Endothelial cell of umbilical vein (primary cell): ENCODE data around the gene CHI3L2. TPM values are rescaled to one million over a fixed set of nuclear protein-coding genes. Genes with fewer than 3 reads are reported as not detected.

ENCODE experiments used
- BruUV-seq: library from RNA; stranded (reverse); fragments of 400-500 nt; replicated peaks from 2 replicates; lab custom pipeline; 2021; lab: Mats Ljungman, UMichigan
- CTCF ChIA-PET: fragments of 300-600, 350-600 bp; sonication (Branson Sonifier 250); formaldehyde crosslinking; loops from one replicate; lab custom pipeline; 2021; ENCODE audit warnings: antibody characterized with exemption, inconsistent platforms; lab: Charles Lee
- POLR2A ChIA-PET: fragments of 300-600, 350-600 bp; sonication (Branson Sonifier 250); formaldehyde crosslinking; loops from one replicate; lab custom pipeline; 2021; ENCODE audit warnings: antibody characterized with exemption, inconsistent platforms; lab: Charles Lee
- DNase-seq: peaks from one replicate; pipeline ENCODE4 v3.0.0-alpha.2; 2011; ENCODE audit warnings: low read depth, low spot score
- FAIRE-seq: peaks from 2 replicates; lab custom pipeline; 2011; peaks lifted over from hg19 to GRCh38; lab: Jason Lieb, UNC
- H2AFZ ChIP-seq: 2 replicates; pipeline ENCODE4 v1.6.0; 2012; ENCODE audit warnings: low read depth, low read length, control low read depth, inconsistent platforms
- H3K27ac ChIP-seq: 2 replicates; pipeline ENCODE4 v1.5.1; 2011; ENCODE audit warnings: low read depth, mild to moderate bottlenecking, control low read depth, low read length, moderate library complexity; ENCODE audit not compliant: insufficient read depth
- H3K27me3 ChIP-seq, 2 experiments: 2 replicates each; pipeline versions ENCODE4 v1.6.0 to v1.6.1; 2011; ENCODE audit warnings: low read length in 2 of 2, mixed read lengths in 1 of 2; ENCODE audit not compliant: control insufficient read depth in 2 of 2, insufficient read depth in 2 of 2
- H3K36me3 ChIP-seq, 2 experiments: 2 replicates in 1 of 2; 3 replicates in 1 of 2; pipeline ENCODE4 v1.5.1; 2011; ENCODE audit warnings: low read length in 2 of 2, mild to moderate bottlenecking in 1 of 2, moderate library complexity in 1 of 2; ENCODE audit not compliant: control insufficient read depth in 2 of 2, insufficient read depth in 2 of 2; ENCODE audit errors: extremely low read depth in 1 of 2
- H3K4me1 ChIP-seq: 3 replicates; pipeline ENCODE4 v1.5.1; 2011; ENCODE audit warnings: mild to moderate bottlenecking, low read length; ENCODE audit not compliant: control insufficient read depth, insufficient read depth; ENCODE audit errors: extremely low read depth
- H3K4me2 ChIP-seq: 2 replicates; pipeline ENCODE4 v1.6.1; 2011; ENCODE audit warnings: low read length, control low read depth, mixed read lengths; ENCODE audit not compliant: insufficient read depth
- H3K4me3 ChIP-seq, 3 experiments: fragments of 200-600 bp in 1 of 3; sonication (generic), shearing (Covaris generic) in 1 of 3; replicated peaks in 1 of 3; 2 replicates each; pipeline ENCODE4 v1.5.1; 2011 to 2016; ENCODE audit warnings: control low read depth in 3 of 3, low read length in 3 of 3, mild to moderate bottlenecking in 2 of 3, inconsistent platforms in 1 of 3, low read depth in 1 of 3, moderate library complexity in 1 of 3; ENCODE audit not compliant: insufficient read depth in 1 of 3
- H3K79me2 ChIP-seq: 2 replicates; pipeline ENCODE4 v1.6.0; 2012; ENCODE audit warnings: low read length, inconsistent platforms; ENCODE audit not compliant: control insufficient read depth, insufficient read depth
- H3K9ac ChIP-seq: replicated peaks from 2 replicates; pipeline ENCODE3; 2011; ENCODE audit warnings: low read length, control low read depth; ENCODE audit not compliant: insufficient read depth; ENCODE audit errors: extremely low read depth
- H3K9me1 ChIP-seq: replicated peaks from 3 replicates; pipeline ENCODE4 v1.6.0; 2011; ENCODE audit warnings: mild to moderate bottlenecking, low read length; ENCODE audit not compliant: control insufficient read depth, insufficient read depth; ENCODE audit errors: extremely low read depth
- H3K9me3 ChIP-seq: replicated peaks from 2 replicates; pipeline ENCODE4 v1.5.1; 2012; ENCODE audit warnings: low read length, inconsistent platforms; ENCODE audit not compliant: control insufficient read depth, insufficient read depth
- H4K20me1 ChIP-seq: replicated peaks from 2 replicates; pipeline ENCODE3; 2011; ENCODE audit warnings: mild to moderate bottlenecking, low read length; ENCODE audit not compliant: control insufficient read depth, insufficient read depth; ENCODE audit errors: extremely low read depth
- CTCF ChIP-seq, 2 donors: IDR thresholded peaks; 1 replicate in 1 of 2; 2 replicates in 1 of 2; pipeline ENCODE4 v1.5.1; 2011; ENCODE audit warnings: low read length in 2 of 2, mild to moderate bottlenecking in 2 of 2, moderate library complexity in 2 of 2, control low read depth in 1 of 2, inconsistent platforms in 1 of 2, low read depth in 1 of 2; ENCODE audit not compliant: insufficient read depth in 1 of 2; ENCODE audit errors: extremely low read depth in 1 of 2
- EZH2 ChIP-seq: IDR thresholded peaks from 2 replicates; pipeline ENCODE4 v1.6.1; 2012; ENCODE audit warnings: borderline replicate concordance, low read depth, mild to moderate bottlenecking, moderate library complexity, low read length, inconsistent platforms; ENCODE audit not compliant: severe bottlenecking
- FOS ChIP-seq: IDR thresholded peaks from 2 replicates; pipeline ENCODE4 v1.6.1; 2011; ENCODE audit warnings: mild to moderate bottlenecking, low read length, moderate library complexity, borderline replicate concordance; ENCODE audit not compliant: insufficient read depth
- GATA2 ChIP-seq: IDR thresholded peaks from 2 replicates; pipeline ENCODE4 v1.7.0; 2011; ENCODE audit warnings: low read depth, mild to moderate bottlenecking, moderate library complexity, mixed read lengths, low read length; ENCODE audit not compliant: insufficient read length, insufficient read depth
- JUN ChIP-seq: IDR thresholded peaks from 2 replicates; pipeline ENCODE4 v1.6.1; 2011; ENCODE audit warnings: borderline replicate concordance, low read depth; ENCODE audit not compliant: insufficient read length, insufficient read depth
- MYC ChIP-seq: IDR thresholded peaks from one replicate; pipeline ENCODE4 v1.6.1; 2011; ENCODE audit warnings: mild to moderate bottlenecking, low read depth, low read length
- POLR2A ChIP-seq: IDR thresholded peaks from 2 replicates; pipeline ENCODE4 v1.6.1; 2012; ENCODE audit warnings: low read depth, mild to moderate bottlenecking, control low read depth, low read length
- POLR2AphosphoS5 ChIP-seq: IDR thresholded peaks from 2 replicates; pipeline ENCODE4 v1.6.1; 2012; ENCODE audit warnings: low read depth, mild to moderate bottlenecking, control low read depth, low read length, moderate library complexity; ENCODE audit not compliant: insufficient read depth
- dilution Hi-C: fragments of 300-500 bp; cut with MboI; formaldehyde crosslinking; loops from one replicate; pipeline ENCODE4 v1.15.0; 2019; ENCODE audit warnings: low sequenced_read_pairs; ENCODE audit not compliant: extremely low pct_ligation_motif_present
- intact Hi-C: fragments of 100-400 bp; cut with micrococcal nuclease; formaldehyde crosslinking; loops from one replicate; pipeline ENCODE4 v1.10.0; 2022
- polyA plus RNA-seq, 4 experiments: library from polyadenylated mRNA; depleted of rRNA in 3 of 4; stranded (reverse) in 3 of 4; unstranded in 1 of 4; fragments of >200 nt; gene quantifications; 2 replicates each; pipeline versions ENCODE4 v1.2.1 to v1.2.3, GENCODE V29; 2011 to 2012; ENCODE audit warnings: missing spikeins in 1 of 4
- total RNA-seq: library from RNA; stranded (reverse); gene quantifications from 2 replicates; pipeline ENCODE4 v1.2.3, GENCODE V29; 2021
- TF ChIP-seq, protein P1 (sequence below): IDR thresholded peaks from 2 replicates; pipeline ENCODE4 v1.6.1; 2011; ENCODE audit not compliant: insufficient read depth, insufficient read length

The CHI3L2 gene
- total and polyA plus RNA-seq, 2 donors (not counting 3 experiments of a cell fraction or from before 2014, with no cell fraction given): not detected

DNA sequence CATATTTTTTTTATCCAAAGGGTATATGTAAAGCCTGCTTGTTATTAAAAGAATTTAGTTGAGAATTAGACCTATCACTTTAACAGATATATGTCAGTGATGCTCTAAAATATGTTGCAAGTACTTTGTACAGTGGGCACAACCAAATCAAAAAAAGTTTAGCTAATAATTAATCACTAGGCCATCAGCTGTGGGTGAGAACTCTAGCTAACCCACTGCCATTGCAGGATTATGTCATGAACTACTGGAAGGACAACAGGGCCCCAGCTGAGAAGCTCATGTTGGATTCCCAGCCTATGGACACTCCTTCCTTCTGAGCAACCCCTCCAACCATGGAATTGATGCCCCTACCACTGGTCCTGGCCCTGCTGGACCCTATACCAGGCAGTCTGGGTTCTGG, 56.3 kb downstream of the CHI3L2 start:
- no peak overlapping the region for H3K4me2 ChIP-seq
- no peaks in the 10 kb centered on the region for H3K36me3 ChIP-seq
- no peaks in the 10 kb centered on the region for H3K79me2 ChIP-seq
- no peak overlapping the region for H3K4me3 ChIP-seq
- ChIA-PET CTCF (interaction anchor here (1.3 kb wide), 1 partner anchor 12 kb away, joined by 3 read pairs; no protein-coding TSS in a partner anchor), POLR2A (no interaction called here)
- no peak overlapping the region for H3K9ac ChIP-seq
- intact Hi-C loops: no loop called here
- no peaks in the 10 kb centered on the region for H3K4me1 ChIP-seq
- H4K20me1 ChIP-seq: no peaks in the 10 kb centered on the region
- FAIRE-seq: no peak
- no peaks in the 10 kb centered on the region for H3K9me1 ChIP-seq
- BruUV-seq: no TSS peak
- H2AFZ ChIP-seq: no peak overlapping the region
- no peak overlapping the region for H3K27ac ChIP-seq
- dilution Hi-C loops: no loop called here
- no peak for DNase-seq
- TF ChIP-seq POLR2AphosphoS5 (no peak), POLR2A (no peak), FOS (no peak)
- H3K9me3 ChIP-seq: no peaks in the 10 kb centered on the region
- H3K27me3 ChIP-seq: no peaks in the 10 kb centered on the region

DNA sequence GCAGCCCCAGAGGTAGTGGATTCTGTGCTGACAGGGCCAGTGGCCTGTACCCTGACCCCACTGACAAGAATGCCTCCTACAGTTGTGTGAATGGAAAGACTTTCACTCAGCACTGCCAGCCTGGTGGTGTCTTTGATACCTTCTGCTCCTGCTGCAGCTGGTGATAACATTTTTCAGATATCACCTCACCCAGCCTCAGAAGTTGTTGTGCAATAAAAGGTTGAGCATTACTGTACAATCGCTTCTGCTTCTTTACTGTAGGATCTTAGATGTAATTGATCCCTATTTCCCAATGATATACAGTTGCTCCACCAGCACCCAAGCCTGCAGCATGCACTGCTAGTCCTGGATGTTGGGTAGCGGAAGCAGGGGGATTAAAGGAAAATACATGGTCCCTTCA, 58.4 kb downstream of the CHI3L2 start:
- no peaks in the 10 kb centered on the region for H4K20me1 ChIP-seq
- DNase-seq (no peak), FAIRE-seq (no peak)
- dilution Hi-C loops: no loop called here
- no peaks in the 10 kb centered on the region for H3K9me3 ChIP-seq
- H3K4me3 ChIP-seq: no peak overlapping the region
- BruUV-seq: no TSS peak
- H3K9ac ChIP-seq: no peak overlapping the region
- H3K27ac ChIP-seq: no peak overlapping the region
- H3K27me3 ChIP-seq: no peaks in the 10 kb centered on the region
- CTCF ChIA-PET: interaction anchor here (1.4 kb wide), 1 partner anchor 11 kb away, joined by 3 read pairs; no protein-coding TSS in a partner anchor
- TF ChIP-seq POLR2A (no peak), JUN (no peak), CTCF (IDR thresholded peaks at IDR 0.05; ENCODE audit: extremely low read depth in 1 of 2, insufficient read depth in 1 of 2, low read depth in 1 of 2, low read length in 2 of 2) (no peak), POLR2AphosphoS5 (no peak), EZH2 (no peak), FOS (no peak), GATA2 (no peak), MYC (no peak)
- TF ChIP-seq, protein P1, sequence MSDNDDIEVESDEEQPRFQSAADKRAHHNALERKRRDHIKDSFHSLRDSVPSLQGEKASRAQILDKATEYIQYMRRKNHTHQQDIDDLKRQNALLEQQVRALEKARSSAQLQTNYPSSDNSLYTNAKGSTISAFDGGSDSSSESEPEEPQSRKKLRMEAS: no peak
- H3K9me1 ChIP-seq: no peaks in the 10 kb centered on the region
- H3K79me2 ChIP-seq: no peaks in the 10 kb centered on the region
- no peak overlapping the region for H3K4me2 ChIP-seq
- intact Hi-C loops: no loop called here
- H3K36me3 ChIP-seq: no peaks in the 10 kb centered on the region
- no peaks in the 10 kb centered on the region for H3K4me1 ChIP-seq
- H2AFZ ChIP-seq: no peak overlapping the region
- POLR2A ChIA-PET: no interaction called here
